Prostate gland (tissue), 2 donors: ENCODE results near the gene RBKS.

Source experiments
- POLR2A ChIP-seq: fragments of 450-650 bp; IDR thresholded peaks from one replicate; pipeline ENCODE4 v1.6.1; 2016; ENCODE audit warnings: antibody characterized with exemption, mild to moderate bottlenecking
- POLR2AphosphoS5 ChIP-seq: sonication (generic); formaldehyde crosslinking; IDR thresholded peaks from one replicate; pipeline ENCODE4 v1.6.1; 2017; ENCODE audit warnings: antibody characterized with exemption
- TF ChIP-seq, protein P1 (sequence below), 4 experiments: fragments of 200-600 bp in 2 of 4; fragments of 450-650 bp in 2 of 4; sonication (generic) in 2 of 4; IDR thresholded peaks; 1 replicate in 3 of 4; 2 replicates in 1 of 4; pipeline ENCODE4 v1.5.1; 2016 to 2019; ENCODE audit warnings: antibody characterized with exemption in 4 of 4, mild to moderate bottlenecking in 2 of 4, moderate library complexity in 2 of 4

DNA sequence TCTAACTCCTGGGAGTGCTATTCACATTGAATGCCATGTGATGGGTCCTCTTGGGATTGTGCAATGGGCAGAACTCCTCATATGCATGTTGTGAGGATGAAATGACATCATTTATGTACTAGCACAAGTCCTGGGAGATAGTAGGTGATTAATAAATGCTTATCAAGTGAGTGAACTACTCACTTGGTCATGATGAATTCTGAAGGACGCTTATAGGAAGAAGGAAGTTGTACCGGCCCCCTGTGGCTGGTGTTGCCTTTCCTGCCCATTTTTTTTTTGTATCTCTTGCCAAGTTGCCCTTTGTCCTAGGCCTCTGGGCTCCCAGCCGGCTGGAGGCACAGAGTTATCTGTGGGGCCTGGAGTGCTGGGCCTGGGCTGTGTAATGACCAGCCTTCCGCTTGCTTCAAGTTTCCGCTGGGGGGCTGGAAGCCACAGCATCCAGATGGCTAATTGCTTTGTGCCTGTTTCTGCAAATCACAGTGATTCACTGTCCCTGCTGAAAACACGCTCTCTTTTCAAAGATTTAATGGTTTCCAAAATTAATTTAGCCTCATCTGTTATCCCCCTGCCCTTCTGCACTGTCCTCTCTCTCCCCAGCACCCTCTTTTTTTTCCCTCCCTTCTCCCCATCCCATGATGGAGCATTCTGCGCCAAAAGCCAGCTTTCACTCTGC, 152.4 kb downstream of the RBKS start:
- TF ChIP-seq, protein P1, sequence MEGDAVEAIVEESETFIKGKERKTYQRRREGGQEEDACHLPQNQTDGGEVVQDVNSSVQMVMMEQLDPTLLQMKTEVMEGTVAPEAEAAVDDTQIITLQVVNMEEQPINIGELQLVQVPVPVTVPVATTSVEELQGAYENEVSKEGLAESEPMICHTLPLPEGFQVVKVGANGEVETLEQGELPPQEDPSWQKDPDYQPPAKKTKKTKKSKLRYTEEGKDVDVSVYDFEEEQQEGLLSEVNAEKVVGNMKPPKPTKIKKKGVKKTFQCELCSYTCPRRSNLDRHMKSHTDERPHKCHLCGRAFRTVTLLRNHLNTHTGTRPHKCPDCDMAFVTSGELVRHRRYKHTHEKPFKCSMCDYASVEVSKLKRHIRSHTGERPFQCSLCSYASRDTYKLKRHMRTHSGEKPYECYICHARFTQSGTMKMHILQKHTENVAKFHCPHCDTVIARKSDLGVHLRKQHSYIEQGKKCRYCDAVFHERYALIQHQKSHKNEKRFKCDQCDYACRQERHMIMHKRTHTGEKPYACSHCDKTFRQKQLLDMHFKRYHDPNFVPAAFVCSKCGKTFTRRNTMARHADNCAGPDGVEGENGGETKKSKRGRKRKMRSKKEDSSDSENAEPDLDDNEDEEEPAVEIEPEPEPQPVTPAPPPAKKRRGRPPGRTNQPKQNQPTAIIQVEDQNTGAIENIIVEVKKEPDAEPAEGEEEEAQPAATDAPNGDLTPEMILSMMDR (IDR thresholded peaks at IDR 0.05), result no peak
- TF ChIP-seq POLR2A (no peak), POLR2AphosphoS5 (no peak)
